AG04449 (cell line): ENCODE measurements around the gene SYCP2.

Source experiments
- CTCF ChIA-PET: fragments of 350-600 bp; formaldehyde crosslinking; extraction: SDS; loops from one replicate; lab custom pipeline; 2021; ENCODE audit warnings: antibody characterized with exemption; lab: Yijun Ruan, JAX
- POLR2A ChIA-PET: fragments of 400-600, 350-600 bp; formaldehyde crosslinking; extraction: SDS; loops from one replicate; lab custom pipeline; 2020; ENCODE audit warnings: antibody characterized with exemption, inconsistent platforms; lab: Yijun Ruan, JAX
- DNase-seq: peaks from one replicate; pipeline ENCODE4 v3.0.0-alpha.2; 2010; ENCODE audit warnings: low read depth, low spot score
- H3K4me3 ChIP-seq: 2 replicates; pipeline ENCODE4 v1.5.1; 2011; ENCODE audit warnings: low read depth, mild to moderate bottlenecking, control low read depth, low read length
- CTCF ChIP-seq: IDR thresholded peaks from one replicate; pipeline ENCODE4 v1.5.1; 2011; ENCODE audit warnings: mild to moderate bottlenecking, moderate library complexity, low read length, control low read depth, inconsistent platforms; ENCODE audit not compliant: insufficient read depth; ENCODE audit errors: missing control alignments

Gene SYCP2

DNA sequence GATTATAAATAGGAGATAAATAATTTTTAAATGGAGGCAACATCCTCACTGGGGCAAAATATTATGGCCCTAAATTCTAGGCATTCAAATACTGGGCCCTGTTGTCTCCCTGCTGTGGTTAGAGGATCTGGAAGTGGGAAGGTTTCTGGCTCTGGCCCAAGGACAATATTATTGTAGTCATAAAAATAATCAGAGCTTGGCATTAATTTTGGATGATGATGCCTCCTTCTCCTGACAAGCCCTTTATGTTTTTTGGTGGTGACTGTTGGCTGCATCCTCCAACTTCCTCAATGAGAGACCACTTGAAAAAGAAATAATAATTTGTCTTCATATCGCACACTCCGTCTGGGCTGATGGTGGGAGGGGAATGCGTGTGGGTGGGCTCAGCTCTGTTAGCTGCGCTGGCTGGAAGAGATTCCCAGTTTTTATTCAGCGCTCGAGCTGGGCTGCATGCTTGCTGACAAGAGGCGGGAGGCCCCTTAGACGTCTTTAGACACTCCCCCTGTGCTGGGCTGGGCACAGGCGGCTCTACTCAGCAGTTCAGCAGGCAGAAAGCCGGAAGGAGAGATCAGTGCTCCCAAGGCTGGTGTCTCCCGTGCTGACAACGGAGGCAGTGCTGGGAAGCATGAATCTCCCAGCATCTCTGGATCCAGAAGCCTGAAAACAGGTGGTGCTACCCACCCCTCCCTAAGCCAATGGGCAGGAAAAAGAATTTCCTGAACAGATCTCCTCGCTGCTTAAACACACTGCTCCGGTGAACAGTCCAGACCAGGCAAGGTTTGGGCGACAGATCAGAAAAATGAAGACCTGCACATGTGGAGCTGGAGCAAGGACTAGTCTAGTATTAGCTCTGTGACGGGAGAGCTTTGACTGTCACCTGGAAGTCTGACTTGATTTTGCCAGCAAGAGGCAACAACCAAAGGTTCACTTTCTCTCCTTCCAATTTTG lies 97.7 kb downstream of the SYCP2 start:
- no peak for DNase-seq
- no peak for TF ChIP-seq CTCF
- no peak overlapping the region; the same call in 1 of the 2 replicates for H3K4me3 ChIP-seq
- POLR2A ChIA-PET: no interaction called here
- CTCF ChIA-PET: interaction anchor here (5.9 kb wide), 1 partner anchor 14 kb away, joined by 33 read pairs; no protein-coding TSS in a partner anchor

DNA sequence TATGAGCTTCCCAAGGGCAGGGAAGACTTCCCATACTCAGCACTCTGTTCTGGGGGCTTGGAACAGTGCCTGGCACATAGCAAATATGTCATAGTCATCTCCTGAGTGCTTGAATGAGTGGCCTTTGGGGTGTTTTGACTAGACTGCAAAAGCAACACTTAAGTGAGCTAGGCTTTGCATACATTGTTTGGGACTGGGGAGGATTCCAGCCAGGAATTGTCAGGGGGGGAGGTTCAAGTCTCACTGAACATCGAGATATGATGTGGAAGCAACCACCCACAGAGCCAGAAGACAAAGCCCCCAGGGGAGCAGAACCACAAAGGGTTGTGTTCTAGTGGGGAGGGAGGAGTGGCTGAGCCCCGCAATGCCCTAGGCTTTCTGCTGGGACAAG lies 98.4 kb downstream of the SYCP2 start:
- DNase-seq: no peak
- no peak for TF ChIP-seq CTCF
- ChIA-PET CTCF (interaction anchor here (5.9 kb wide), 1 partner anchor 14 kb away, joined by 33 read pairs; no protein-coding TSS in a partner anchor), POLR2A (no interaction called here)
- no peak overlapping the region for H3K4me3 ChIP-seq

DNA sequence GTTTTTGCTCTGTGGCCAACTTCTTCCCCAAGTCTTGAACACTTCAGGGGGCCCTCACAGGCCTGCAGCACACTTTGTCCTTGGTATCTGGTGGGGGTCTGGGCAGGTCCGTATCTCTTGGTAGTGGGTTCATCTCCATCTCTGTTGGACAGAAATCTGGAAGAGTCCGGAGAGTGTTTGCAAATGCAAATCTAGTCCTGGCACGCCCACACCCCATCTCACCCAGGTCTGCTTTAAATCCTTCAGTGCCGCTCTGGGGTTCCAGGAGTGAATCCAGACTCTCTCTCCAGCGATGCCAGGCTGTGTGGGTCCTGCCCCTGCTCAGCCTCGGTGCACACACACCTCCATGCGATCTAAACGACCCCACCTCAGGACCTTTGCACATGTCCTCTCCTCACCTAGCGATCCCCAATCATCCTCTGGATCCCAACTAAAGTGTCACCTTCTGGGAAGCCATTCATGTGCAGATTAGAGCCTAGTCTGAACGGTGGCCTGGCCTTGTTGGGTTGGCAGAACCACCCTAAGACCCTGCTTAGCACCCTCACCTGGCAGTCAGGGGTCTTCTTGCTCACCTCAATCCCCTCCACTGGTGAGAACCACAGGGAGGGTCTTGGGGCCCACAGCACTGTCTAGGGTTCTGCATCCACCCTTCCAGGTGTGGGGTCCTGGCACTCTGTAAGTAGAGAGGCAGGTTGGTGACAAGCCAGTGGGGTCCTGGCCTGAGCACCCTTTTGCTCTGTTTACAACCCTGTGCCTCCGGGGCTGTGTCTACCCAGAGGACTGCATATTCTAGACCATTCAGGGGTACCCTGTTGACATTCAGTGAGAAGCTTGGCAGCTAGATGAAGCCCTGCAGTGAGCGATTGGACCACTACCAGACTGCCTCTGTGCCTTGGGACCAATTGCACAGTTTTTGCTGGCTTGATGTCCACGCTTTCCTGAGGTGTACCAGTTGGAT lies 100.8 kb downstream of the SYCP2 start:
- H3K4me3 ChIP-seq: no peak overlapping the region
- CTCF ChIA-PET: no interaction called here
- POLR2A ChIA-PET: no interaction called here
- no peak for TF ChIP-seq CTCF
- DNase-seq: no peak

DNA sequence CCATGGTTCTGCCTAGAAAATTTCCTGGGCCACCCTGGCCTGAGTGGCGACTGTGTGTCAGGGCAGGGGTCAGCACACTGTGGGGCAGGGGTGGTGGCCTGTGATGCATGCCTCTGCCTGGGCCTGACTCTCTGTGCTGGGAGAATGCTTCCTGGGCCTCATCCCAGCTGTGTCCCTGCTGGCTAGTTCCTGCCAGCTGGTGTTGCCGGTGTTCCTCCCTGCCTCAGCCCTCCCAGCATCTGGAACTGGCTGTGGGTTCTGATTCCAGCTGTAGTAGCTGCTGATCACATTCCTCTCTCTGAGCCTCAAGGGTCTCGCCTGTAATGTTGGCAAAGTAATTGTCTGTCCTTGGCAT lies 101.5 kb downstream of the SYCP2 start:
- POLR2A ChIA-PET: no interaction called here
- CTCF ChIA-PET: no interaction called here
- H3K4me3 ChIP-seq: no peak overlapping the region
- no peak for TF ChIP-seq CTCF
- no peak for DNase-seq

DNA sequence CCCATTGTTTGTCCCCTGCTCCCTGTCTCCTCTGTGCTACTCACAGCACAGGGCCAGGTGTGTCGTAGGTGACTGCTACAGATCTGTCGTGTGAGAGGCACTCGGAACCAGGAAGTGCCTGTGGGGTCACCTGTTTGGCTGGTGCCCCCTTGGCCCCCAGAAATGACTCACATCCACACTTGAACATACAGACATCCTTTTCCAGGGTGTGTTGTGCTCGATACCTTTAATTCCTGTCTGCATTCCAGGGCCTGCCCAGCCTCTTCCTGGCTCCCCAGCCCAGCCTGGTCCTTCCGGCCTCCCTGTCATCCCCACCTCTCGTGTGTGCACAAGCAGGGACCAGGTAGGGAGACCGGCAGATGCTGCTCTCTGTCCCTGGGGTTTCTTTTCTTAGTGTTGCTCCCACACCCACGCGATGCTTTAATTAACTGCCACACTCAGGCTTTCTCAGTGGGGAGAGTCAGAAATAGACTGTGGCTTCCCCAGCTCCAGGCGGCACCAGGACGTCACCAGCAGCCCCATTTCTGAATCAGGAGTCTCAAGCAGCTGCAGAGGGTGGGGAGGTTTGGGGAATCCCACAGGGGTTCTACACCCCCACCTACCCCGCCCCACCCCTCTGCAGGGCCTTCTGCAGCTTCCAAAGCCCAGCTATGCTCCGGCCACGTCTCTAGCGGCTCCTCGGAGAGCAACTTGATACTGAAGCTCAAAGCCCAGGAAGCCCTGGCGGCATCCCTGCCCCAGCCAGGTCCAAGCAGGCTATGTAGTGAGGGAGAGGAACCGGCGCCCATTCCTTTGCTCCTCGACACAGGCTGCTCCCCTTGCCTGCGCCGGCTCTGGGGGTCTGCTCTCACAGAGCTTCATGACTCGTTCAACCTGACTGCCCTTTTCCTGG lies 102.2 kb downstream of the SYCP2 start:
- no peak overlapping the region for H3K4me3 ChIP-seq
- TF ChIP-seq CTCF: no peak
- POLR2A ChIA-PET: no interaction called here
- no peak for DNase-seq
- CTCF ChIA-PET: interaction anchor here (0.5 kb wide), 1 partner anchor 36 kb away, joined by 3 read pairs; no protein-coding TSS in a partner anchor
